HG02973 (cell line): ENCODE measurements around the gene KLHL25.

Experiments used
- ATAC-seq: cut with Tn5 transposase; IDR thresholded peaks from one replicate; pipeline ENCODE4 v1.9.1; 2021; ENCODE audit warnings: moderate library complexity; ENCODE audit not compliant: unreplicated experiment

The KLHL25 gene

DNA sequence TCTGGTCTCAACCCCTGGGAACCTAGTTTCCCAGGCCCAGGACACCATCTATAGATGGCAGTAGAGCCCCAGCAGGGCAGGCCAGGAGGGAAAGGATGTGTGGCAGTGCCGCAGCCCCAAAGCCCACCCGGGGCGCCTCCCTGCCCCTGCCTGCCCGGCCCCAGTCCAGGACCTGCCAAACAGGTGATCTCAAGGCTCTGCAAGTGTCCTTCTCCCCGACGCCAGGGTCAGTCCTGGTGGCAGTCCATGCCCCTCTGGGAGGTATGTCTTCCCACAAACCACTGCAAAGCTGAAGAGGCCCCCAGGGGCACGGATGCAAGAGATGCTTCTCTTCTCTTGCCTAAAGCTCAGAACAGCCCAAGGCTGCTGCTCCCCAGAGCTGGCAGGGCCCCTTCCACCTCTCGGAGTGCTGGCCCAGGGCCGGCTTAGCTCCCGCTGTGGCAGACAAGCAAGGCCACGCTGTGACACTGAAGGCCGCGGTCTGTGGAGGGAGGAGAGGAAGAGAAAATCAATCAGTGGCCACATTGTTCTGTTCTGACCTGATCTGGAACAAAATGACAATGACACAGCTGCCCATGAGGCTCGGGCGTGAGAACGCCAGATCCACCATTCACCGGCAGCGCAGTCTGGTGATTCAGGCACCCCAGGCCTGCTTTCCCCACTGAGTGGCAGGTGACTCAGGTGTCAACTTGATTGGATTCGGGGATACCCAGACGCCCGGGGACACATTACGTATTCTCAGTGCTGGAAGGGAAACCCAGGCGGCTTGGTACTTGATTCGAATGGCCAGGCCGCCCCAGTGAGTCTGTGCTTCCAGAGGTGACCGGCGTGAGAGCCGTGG, 34.0 kb downstream of the KLHL25 start:
- ATAC-seq = no peak

DNA sequence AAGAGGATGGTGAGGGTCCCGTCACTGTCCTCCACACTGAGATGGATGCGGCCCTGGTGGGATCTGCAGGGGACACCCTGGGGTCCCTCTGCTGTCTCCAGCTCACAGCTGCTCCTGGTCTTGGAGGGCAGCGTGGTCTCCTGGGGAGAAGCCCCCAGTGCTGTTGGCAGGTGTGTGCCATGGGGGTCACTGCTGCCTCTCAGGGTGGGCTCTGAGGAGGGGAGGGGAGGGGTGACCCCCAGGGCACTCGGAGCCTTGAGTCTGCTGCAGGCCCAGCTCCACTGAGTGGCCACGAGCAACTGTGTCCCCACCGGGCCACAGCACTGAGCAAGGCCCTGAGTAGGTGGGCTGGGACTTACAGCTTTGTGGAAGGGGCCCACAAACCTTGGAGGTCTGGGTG, 34.7 kb downstream of the KLHL25 start:
- ATAC-seq = no peak

DNA sequence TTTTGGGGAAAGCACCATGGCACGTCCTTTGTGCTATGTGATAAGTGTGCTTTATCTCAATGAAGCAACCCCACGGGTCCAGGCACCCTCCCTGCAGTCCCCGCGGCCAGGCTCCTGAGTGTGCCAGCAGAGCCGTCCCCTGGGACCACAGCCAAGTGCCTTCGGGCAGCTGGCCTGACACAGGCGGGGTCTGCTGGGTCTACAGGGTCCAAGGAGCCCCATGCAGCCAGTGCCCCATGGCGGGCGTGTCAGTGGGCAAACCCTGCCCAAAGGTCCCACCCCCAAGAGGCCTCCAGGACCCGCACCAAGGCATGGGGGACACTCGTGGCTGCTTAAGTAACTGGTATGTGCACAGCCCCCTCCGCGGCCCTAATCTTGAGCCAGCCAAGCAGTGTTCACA, 35.3 kb downstream of the KLHL25 start:
- no peak for ATAC-seq

DNA sequence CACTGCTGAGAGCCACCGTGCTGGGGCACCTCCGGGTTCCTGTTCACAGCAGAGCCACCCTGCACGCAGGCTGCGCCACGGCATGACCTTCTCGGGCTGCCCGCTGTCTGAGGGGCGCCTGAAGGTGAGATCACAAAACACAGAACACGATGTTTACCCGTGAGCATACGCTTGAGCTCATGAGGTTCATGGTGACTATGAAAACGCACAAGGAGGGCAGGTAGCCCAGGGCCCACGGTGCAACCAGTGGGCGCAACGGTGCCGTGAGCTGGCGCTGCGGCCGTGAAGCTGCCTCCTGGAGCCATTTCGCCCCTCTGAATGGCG, 36.1 kb downstream of the KLHL25 start:
- no peak for ATAC-seq

DNA sequence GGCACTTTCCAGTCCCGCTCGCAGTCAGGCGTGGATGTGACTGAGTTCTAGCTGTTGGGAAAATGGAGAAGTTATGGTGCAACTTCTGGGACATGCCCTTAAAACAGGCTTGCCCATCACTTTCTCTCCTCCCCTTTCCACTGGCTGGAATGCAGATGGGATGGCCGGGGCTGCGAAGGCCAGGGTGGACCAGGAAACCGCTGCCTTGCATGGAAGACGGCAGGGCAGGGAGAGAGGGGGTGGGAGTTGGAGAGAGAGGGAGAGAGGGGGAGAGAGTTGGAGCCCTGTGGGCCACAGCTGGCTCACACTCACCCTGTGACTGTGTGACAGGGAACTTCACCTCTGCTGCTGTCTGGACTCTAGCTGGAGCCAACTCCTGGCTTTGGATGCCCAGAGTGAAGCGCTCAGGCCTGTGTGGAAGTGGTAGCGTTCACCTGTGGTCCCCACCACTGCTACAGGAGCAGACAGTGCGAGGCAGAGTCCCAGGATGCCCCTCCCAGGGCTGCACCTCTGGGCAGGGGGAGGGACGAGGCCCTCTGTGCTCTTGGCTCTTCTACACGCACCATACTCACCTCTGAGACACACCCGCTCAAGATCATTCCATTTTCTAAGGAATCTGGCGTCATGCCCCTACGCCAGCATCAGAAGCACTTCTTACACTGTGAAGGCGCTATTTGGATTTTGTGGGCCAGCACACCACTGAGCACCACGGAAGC, 36.6 kb downstream of the KLHL25 start:
- no peak for ATAC-seq

DNA sequence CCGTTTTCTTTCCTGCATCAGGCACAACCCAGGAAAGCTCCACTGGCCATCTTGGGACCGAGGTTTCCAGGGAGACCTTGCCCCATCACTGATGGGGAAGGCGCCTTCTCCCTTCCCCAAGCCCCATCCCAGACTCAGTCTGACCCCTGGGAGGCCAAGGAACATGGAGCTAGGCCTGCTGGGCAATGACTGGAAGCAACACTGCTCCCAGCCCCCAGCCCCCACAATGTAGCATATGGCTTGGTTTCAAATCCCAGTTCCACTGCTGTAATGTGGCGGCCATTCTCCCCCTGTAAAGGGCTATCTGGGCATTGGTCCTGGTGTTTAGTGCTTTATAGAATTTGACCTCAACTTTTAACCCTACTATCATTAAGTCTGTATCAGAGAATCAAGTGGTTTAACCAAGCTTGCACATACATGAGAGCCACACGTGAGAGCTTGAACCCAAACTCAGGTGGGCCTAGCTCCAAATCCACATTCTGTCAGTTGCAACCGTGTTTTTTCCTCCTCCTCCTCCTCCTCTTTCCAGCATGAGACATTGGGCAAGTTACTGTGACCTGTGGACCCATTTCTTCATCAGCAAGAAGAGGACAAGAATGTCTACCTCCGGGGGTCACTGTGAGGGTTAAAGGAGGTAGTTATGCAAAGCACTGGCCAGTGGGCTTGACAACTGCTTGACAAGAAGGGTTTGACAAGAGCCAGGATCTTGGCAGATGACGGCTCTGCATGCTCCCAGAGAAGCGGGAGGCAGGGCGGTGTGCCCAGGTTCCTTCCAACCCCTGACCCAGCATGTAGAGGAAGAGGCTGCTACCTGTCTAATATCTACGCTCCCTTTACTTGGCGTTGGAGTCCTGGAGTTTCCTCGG, 37.4 kb downstream of the KLHL25 start:
- ATAC-seq = no peak

DNA sequence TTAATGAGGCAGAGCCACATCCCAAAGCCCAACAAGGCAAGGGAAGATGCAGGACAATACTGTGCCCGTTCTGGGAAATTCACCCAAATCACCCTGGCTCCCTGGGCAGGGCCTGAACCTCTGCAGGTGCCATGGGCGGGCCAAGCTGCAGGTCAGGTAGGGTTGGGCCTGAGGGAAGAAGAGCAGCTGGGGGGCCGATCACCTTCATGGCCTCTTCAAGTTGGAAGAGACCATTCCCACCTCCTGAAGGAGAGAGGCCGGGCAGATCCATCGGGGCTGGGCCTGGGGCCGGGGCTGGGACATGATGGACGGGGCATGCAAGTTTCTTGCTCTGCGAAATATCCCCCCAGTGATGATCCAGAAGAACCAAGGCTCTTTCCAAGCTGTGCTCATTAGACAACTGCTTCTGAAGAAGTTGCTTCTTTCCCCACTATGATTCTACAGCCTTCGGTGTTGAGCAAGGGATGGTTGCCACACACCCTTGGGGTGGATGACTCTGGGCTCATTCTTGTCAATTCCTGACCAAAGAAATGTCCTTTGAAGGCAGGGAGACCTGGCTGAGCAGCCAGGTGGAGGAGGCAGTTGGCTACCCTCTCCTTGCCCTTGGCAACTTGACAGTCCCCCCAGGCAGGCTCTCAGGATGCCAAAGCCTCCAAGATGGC, 38.2 kb downstream of the KLHL25 start:
- no peak for ATAC-seq

DNA sequence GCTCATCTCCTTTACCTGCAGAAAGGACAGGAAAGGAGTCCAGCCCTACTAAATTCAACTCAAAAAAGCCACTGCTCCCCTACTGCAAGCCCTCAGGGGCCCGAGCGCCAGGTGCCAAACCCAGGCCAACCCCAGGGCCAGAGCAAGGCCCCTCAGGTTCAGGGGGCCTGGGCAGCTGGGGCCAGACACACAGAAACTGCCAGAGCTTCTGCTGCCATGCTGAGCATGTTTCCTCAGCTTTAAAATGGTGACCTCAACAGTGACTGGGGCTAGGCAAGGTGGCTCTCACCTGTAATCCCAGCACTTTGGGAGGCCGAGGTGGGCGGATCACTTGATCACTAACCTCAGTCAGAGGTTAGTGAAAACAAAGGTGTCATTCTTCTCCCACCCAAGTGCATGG, 38.8 kb downstream of the KLHL25 start:
- no peak for ATAC-seq

DNA sequence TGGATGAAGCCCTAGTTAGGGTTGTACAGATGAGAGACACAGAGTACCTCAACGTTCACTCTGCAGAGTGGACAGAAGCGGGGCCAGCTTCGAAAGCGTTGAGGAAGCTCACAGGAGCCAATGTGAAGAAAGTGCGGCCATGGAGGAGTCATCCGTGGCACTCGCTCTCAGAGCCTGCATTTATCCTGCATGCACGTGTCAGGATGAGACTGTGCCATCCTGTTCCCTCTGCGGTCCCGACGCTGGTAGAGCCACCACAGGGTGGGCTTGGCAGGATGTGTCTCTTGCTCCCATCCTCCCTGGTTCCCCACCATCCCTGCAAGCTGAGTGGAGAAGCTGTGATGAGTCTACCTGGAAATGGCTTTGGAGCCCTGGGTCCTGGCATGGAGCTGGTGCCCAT, 39.3 kb downstream of the KLHL25 start:
- no peak for ATAC-seq

DNA sequence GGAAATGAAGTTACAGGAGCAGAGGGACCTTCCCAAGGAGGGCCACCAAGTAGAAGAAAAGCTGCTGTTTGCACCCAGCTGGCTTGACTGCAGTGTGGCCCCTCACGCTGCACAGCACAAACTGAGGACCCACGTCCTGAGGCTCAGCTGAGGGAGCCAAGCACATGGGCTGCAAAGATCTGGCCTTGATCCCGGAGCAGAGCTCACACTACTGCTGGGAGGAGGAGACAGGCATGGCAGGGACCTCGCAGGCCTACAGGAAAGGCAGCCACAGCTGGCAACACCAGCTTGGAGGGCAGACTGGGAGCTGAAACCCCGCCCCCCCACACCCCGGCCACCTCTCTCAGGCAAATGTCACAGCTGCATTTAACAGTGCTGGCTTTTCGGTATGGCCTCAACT, 39.7 kb downstream of the KLHL25 start:
- ATAC-seq = no peak

DNA sequence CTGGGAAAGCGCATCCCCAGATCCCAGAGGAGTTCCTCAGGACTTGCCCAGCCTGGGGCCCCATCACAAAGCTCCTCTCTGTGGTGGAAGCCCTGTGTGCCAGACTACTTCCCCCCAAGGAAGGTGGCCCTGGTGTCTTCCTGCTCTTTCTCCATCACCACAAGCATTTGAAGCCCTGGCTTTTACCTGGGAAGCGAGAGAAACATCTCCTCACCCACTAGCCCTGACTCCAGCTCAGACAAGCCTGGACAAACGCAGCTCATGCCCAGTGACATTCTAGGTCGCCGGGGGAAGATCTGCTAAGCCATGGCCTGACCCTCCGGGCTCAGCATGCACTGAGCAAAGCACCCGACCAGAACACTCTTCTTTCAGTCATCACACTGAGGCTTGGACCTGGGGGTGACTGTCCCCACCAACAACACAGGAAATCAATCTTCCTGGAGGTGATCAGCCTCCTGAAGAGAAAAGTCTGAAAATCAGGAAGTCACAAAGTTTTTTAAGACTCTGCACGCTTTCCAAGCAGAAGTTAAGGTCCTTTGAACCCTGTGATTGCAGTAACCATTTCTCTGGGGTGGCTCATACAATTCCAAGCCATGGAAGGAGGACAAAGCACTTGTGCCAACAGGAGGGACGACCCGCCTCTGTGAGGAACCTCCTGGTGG, 40.8 kb downstream of the KLHL25 start:
- no peak for ATAC-seq

DNA sequence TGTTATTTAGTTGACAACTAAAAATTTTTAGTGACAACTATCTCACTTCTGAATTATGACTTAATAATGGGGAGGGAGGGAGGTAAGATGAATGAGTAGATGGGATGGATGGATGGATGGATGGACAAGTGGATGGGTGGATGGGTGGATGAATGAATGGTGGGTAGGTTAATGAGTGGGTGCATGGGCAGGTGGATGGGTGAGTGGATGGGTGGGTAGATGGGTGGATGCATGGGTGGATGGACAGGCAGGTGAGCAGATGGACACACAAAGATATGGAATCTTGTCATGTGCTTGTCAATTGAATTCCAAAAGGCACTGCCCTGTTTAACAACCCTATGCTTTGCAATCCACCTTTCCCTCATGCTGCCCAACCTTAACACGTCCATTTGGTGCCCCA, 41.5 kb downstream of the KLHL25 start:
- ATAC-seq = no peak

DNA sequence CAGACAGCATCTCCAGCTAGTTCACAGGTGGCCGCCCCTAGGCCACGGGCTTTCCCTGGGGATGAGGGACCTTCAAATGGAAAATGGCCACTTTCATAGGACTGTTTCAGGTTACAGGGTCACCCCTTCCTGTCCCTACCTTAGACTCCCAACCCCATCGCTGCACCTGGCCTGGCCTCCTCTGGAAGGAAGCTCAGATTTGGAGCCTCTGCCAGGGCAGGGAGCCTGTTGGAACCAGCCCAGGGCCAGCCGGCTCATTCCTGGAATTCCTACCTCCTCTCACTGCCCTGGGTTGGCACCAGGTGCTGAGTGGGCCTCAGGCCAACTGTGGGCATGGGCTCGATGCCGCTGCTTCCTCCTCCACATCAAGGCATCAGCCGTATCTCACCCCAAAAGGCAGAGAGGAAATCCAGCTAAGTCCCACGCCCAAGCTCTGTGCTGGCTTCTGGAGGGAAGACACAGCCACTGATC, 42.2 kb downstream of the KLHL25 start:
- ATAC-seq = no peak

DNA sequence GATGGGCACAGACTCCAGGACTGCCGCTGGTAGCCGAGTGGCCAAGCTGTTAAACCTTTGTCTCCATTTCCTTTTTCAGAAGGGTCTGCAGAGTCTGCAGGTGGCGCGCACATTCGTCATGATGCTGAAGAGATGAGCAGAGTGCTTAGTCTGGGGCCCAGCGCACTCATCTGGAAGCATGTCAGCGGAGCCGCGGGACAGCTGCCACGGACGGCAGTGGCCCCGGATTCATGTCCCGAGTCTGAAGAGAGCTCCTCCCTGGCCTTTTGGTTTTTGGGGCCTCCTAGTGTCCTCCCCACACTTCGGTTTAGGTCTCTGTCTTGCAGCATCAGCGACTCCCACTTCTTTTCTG, 42.6 kb downstream of the KLHL25 start:
- ATAC-seq = no peak

DNA sequence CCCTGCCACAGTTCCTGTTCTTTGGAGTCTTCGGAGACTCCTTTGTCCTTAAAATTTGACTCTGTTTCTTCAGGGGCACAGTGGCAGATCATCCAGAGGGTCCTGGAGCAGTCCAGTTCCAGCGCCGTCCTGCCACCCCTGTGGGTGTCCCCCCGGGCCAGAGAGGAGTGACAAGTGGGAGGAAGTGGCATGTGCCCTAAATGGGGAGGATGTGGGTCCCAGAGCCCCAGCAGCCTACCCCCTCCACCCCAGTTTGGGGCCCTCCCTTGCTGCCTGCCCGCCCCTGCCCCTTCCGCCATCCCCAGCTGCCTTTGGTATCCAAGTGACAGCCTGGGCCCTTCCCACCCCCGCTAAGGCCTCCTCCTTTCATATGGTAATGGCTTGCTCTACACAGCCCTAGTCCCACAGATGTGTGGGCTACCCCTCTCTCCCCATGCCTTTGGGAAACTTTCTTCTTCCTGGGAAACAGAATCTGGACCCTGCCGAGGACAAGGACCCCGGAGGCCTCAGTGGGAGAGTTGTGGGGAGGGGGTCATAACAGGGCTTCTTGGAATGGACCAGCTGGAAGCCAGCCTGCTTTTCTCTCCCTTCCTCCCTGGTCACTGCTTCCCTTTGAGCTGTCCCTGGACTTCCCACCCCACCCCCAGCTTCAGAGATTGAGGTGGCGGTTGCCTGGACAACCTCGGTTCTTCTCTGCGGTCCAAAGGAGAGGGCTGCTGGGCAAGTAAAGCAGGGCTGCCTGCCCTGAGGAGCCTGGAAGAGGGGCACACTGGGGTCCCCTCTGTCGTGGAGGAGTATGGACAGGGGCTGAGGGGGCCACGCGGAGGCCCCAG, 43.2 kb downstream of the KLHL25 start:
- ATAC-seq = no peak

DNA sequence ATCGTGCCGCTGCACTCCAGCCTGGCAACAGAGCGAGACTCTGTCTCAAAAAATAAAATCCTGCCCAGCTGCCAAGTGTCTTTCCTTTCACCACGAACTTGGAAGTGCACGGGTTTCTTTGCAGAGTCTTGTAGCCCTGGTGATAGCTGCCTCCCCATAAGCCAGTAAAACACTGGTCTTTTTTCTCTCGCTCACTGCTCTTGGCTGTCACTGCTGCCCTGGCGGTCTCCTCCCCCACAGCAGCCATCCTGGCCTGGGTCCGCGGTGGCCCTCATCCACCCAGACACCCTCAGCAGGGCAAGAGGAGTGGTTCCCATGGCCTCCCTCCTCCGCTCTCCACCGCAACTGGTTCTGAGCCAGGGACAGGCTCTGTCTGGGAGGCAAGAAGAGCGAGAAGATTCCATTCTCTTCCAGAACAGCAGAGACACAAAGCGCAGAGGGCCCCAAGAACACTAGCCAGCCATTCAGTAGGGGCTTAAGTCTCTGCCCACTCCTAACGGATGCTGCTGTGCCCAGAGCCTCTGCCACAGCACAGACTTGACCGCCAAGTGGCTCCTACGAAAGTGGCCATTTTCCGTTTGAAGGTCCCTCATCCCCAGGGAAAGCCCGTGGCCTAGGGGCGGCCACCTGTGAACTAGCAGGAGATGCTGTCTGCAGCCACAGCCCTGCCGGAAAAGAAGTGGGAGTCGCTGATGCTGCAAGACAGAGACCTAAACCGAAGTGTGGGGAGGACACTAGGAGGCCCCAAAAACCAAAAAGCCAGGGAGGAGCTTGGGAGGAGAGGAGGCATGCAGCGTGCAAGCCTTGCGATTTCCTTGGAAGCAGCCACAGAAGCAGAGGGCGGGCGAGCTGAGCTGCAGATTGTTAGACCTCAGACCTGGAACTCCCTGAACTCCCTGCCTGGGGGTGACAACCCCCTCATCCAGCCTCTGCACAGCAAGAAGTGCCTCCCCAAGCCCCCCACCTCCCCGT, 44.1 kb downstream of the KLHL25 start:
- no peak for ATAC-seq

DNA sequence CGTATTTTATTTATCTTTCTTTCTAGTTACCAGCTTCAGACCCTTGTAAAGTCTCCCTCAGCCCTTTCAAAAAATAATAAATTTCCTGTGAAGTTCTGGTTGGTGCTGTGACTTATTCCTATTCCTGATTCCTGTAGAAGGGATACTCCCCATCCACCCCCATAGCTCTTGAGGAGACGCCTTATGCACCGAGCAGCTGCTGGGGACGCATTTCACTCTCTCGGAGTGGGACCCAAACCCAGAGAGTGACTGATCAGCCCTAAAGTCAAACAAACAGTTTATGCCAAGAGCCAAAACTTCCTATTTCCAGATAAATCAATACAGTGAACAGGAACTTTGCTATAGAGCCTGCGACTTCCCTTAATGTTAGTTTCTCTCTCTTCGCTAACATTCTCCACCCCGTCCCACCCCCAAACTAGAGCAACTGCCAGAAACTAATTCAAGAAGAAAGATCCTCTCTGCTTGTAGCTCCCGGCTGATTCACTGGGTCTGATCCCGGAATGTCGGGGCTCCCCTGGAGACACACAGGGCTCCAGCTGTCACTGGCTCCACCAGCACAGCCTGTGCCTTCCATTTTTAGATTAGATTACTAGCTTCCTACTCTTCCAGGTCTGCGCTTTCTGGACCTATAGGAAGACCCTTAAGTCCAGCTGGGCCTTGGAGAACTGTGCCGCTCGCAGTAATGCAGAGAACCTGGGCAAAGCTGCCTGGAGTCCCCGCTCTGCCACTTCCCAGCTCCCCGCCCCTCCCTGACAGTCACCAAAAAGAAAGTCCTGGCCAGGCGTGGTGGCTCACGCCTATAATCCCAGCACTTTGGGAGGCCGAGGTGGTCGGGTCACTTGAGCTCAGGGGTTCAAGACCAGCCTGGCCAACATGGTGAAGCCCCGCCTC, 45.2 kb downstream of the KLHL25 start:
- no peak for ATAC-seq

DNA sequence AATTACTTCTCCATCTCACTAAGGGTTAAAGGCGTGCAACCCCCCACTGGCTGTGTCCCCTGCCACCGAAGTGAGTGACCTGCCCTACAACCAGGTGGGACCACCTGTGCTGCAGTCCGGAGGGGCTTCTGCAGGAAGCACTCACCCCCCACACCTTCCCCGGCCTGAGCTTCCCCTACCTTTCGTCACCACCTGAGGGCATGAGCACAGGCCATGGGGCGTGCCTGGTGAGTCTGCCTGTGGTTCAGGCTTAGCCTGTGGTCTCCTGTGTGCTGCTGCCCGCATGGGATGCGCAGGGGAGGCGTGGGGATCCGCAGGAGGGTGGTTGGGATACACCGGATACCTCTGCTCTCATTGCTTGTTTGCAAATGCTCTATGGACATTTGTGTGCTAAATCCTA, 46.0 kb downstream of the KLHL25 start:
- ATAC-seq = no peak
